Measurements from ENCODE around the gene UCK1.

DNA sequence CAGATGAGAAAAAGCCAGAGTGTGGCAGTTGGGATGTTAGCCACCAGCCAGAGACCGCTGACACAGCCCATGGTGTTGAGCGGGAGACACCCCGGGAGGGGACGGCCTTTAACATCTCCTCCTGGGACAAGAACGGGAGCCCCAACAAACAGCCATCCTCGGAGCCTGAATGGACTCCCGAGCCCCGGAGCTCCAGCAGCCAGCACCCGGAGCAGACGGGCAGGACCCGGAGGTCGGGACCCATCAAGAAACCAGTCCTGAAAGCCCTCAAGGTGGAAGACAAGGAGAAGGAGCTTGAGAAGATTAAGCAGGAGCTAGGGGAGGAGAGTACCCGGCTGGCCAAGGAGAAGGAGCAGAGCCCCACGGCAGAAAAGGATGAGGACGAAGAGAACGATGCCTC lies 56.4 kb downstream of the UCK1 start:
- TF ChIP-seq CTCF (conservative IDR thresholded peaks at IDR 0.05 in 1 of 2, IDR thresholded peaks at IDR 0.05 in 1 of 2; ENCODE audit: extremely low read depth in 1 of 2, insufficient read depth in 1 of 2, low read depth in 1 of 2, low read length in 2 of 2): no peak
- no peak for TF ChIP-seq EZH2 (IDR thresholded peaks at IDR 0.05; ENCODE audit: borderline replicate concordance, low read length)

Data from mammary epithelial cell (primary cell).